Measurements from ENCODE around the gene PTGER4. TPM values are rescaled to one million over a fixed set of nuclear protein-coding genes. Genes with fewer than 3 reads are reported as not detected.
"Not testable (repeated sequence)": the region's sequence is repeated elsewhere in the genome, so short reads cannot be mapped to it uniquely, and the experiment has no call there.

Gene PTGER4
- total RNA-seq, 1 donor from 2014 or later, result 48.3 TPM

DNA sequence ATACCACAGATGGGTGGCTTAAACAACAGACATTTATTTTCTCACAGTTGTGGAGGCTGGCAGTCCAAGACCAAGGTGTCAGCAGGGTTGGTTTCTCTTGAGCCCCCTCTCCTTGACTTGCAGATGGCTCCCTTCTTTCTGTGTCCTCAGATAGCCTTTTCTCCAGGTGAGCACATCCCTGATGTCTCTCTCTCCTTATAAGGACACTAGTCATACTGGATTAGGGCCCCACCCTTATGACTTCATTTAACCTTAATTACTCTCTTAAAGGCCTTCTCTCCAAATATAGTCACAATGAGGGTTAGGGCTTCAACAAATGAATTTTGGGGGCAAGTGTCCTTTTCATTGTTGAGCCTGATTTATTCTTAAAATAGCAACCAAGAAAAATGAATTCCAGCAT is 14.7 kb downstream of the PTGER4 start:
- Histone ChIP-seq H3K36me3 (no peaks in the 10 kb centered on the region), H3K9me3 (no peaks in the 10 kb centered on the region), H3K27ac (no peak overlapping the region), H3K4me1 (no peaks in the 10 kb centered on the region), H3K4me3 (no peak overlapping the region), H3K27me3 (no peaks in the 10 kb centered on the region)
- intact Hi-C loops (cut with DNase I), result no loop called here
- TF ChIP-seq, protein P1, sequence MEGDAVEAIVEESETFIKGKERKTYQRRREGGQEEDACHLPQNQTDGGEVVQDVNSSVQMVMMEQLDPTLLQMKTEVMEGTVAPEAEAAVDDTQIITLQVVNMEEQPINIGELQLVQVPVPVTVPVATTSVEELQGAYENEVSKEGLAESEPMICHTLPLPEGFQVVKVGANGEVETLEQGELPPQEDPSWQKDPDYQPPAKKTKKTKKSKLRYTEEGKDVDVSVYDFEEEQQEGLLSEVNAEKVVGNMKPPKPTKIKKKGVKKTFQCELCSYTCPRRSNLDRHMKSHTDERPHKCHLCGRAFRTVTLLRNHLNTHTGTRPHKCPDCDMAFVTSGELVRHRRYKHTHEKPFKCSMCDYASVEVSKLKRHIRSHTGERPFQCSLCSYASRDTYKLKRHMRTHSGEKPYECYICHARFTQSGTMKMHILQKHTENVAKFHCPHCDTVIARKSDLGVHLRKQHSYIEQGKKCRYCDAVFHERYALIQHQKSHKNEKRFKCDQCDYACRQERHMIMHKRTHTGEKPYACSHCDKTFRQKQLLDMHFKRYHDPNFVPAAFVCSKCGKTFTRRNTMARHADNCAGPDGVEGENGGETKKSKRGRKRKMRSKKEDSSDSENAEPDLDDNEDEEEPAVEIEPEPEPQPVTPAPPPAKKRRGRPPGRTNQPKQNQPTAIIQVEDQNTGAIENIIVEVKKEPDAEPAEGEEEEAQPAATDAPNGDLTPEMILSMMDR (IDR thresholded peaks at IDR 0.05), result no peak
- no peak for DNase-seq (ENCODE audit: low spot score in 2 of 2)

DNA sequence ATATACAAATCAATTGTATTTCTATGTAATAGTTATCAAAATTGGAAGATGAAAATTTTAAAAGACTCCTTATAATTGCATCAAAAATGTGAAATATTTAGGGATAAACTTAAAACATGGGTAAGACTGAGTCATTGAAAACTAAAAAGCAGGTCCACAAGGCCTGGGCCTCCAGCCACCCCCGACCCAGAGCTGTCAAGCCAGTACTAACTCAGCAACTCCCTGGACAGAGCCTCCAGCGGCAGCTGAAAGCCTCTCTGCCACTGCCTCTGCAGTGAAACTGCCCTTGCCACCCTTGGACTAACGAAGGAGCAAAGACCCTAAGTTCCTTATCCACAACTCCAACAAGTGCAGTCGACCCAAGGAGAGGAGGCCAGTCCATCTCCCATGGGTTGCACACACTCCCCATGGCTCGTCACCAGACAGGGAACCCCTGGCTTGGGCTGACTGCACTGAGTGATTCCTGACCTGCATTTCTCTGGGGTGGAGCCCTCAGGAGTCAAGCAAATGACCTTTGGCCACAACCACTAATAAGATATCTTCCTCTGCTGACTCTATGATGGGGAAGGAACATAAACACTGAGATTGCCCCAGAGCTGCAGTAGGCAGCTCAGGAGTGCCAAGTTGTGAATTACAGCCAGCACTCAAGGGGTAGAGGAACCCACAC is 20.5 kb downstream of the PTGER4 start:
- Histone ChIP-seq H3K36me3 (no peaks in the 10 kb centered on the region), H3K4me3 (no peak overlapping the region), H3K27me3 (no peaks in the 10 kb centered on the region), H3K27ac (no peak overlapping the region), H3K9me3 (peaks cover 0 to 4% of the 10 kb centered on the region in 2 donors), H3K4me1 (no peaks in the 10 kb centered on the region)
- intact Hi-C loops (cut with DNase I), result no loop called here
- TF ChIP-seq, protein P1 (IDR thresholded peaks at IDR 0.05), result no peak
- DNase-seq (ENCODE audit: low spot score in 2 of 2), result no peak

DNA sequence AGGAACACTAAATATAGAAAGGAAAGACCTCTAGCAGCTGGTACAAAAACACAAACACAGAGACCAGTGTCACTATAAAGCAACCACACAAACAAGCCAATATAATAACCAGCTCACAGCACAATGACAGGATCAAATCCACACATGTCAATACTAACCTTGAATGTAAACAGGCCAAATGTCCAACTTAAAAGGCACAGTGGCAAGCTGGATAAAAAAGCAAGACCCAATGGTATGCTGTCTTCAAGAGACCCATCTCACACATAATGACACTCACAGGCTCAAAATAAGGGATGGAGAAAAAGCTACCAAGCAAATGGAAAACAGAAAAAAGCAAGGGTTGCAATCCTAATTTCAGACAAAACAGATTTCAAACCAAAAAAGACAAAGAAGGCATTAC is 22.3 kb downstream of the PTGER4 start:
- H3K27me3 ChIP-seq; H3K27ac ChIP-seq; H3K36me3 ChIP-seq; DNase-seq (ENCODE audit: low spot score in 2 of 2); H3K9me3 ChIP-seq; H3K4me1 ChIP-seq; intact Hi-C loops (cut with DNase I); H3K4me3 ChIP-seq: not testable (repeated sequence)

DNA sequence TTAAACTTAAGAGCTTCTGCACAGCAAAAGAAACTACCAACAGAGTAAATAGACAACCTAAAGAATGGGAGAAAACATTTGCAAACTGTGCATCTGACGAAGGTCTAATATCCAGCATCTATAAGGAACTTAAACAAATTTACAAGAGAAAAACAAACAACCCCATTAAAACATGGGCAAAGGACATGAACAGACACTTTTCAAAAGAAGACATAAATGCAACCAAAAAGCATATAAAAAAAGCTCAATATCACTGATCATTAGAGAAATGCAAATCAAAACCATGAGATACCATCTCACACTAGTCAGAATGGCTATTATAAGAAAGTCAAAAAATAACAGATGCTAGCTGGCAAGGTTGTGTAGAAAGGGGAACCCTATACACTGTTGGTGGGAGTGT is 25.8 kb downstream of the PTGER4 start:
- H3K27ac ChIP-seq; intact Hi-C loops (cut with DNase I); H3K27me3 ChIP-seq; H3K9me3 ChIP-seq; DNase-seq (ENCODE audit: low spot score in 2 of 2); H3K4me3 ChIP-seq; H3K4me1 ChIP-seq; H3K36me3 ChIP-seq: not testable (repeated sequence)

DNA sequence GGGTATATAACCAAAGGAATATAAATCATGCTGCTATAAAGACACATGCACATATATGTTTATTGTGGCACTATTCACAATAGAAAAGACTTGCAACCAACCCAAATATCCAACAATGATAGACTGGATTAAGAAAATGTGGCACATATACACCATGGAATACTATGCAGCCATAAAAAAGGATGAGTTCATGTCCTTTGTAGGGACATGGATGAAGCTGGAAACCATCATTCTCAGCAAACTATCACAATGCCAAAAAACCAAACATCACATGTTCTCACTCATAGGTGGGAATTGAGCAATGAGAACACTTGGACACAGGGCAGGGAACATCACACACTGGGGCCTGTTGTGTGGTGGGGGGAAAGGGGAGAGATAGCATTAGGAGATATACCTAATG is 30.9 kb downstream of the PTGER4 start:
- H3K27ac ChIP-seq; H3K27me3 ChIP-seq; intact Hi-C loops (cut with DNase I); DNase-seq (ENCODE audit: low spot score in 2 of 2); H3K4me1 ChIP-seq; H3K4me3 ChIP-seq; H3K9me3 ChIP-seq; H3K36me3 ChIP-seq: not testable (repeated sequence)

DNA sequence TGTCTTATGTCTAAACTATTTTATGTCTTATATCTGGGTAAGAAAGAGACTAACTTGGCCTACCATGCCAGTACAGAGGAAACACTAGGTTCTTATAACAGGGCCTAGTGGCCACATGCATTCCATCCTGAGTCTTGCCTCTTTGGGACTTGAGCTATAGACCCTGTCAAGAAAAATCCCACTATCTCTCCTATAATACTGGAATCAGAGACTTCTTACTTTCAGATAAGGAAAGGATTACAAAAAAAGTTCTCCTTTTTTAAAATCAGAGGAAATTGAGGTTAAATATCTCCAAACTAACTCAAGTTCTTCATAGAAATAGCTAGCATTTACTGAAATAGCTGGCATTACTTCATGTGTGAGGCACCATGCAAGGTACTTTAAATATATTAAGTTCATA is 34.3 kb downstream of the PTGER4 start:
- no peaks in the 10 kb centered on the region for H3K27me3 ChIP-seq
- no peak for DNase-seq (ENCODE audit: low spot score in 2 of 2)
- H3K4me3 ChIP-seq, result no peak overlapping the region
- no peaks in the 10 kb centered on the region for H3K4me1 ChIP-seq
- H3K27ac ChIP-seq, result no peak overlapping the region
- peaks cover 6 to 17% of the 10 kb centered on the region in 2 donors for H3K36me3 ChIP-seq
- TF ChIP-seq, protein P1 (IDR thresholded peaks at IDR 0.05), result no peak
- intact Hi-C loops (cut with DNase I), result no loop called here
- H3K9me3 ChIP-seq, result no peaks in the 10 kb centered on the region

DNA sequence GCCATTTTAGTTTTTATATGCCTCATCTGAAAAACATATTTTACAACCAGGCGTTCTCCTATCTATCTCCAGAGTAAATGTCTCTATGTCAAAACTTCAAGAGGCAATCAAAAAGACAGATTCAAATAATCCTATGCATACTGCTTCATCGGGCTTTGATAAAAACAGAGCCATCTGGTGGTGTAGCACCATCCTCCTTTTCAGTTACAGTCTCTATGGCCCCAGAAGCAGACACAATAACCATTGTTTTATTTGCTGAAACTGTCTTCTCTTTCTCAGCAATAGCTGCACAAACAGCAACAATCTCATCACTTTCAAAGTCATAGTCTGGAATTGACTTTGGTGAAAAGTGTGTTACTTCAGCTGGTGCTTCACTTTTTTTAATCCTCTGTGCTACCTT is 36.3 kb downstream of the PTGER4 start:
- TF ChIP-seq, protein P1 (IDR thresholded peaks at IDR 0.05), result no peak
- H3K4me1 ChIP-seq, result no peaks in the 10 kb centered on the region
- no peaks in the 10 kb centered on the region for H3K27me3 ChIP-seq
- peaks cover 2 to 23% of the 10 kb centered on the region in 2 donors for H3K36me3 ChIP-seq
- DNase-seq (ENCODE audit: low spot score in 2 of 2), result no peak
- H3K4me3 ChIP-seq, result no peak overlapping the region
- H3K9me3 ChIP-seq, result no peaks in the 10 kb centered on the region
- intact Hi-C loops (cut with DNase I), result no loop called here
- no peak overlapping the region for H3K27ac ChIP-seq
